NK-92 (cell line): ENCODE data around the gene IL17B.

Experiments
- DNase-seq: peaks from one replicate; lab custom pipeline; 2025; ENCODE audit not compliant: unreplicated experiment; lab: John Stamatoyannopoulos, UW

IL17B gene

DNA sequence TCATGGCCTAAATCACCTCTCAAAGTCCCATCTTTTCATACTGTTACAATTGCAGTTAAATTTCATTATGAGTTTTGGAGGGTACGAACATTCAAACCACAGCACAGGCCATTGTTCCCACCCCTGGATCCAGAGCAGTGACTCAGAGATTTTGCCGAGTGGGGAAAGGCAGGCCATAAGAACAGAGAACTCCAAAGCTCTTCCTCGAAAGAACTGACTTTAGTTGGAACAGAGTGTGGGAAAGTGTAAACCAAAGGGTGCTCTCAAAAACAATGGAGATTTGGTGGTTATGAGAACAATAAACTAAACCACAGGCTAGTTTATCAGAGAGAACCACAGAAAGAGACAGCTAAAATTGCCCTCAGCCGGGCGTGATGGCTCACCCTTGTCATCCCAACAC, 53.2 kb downstream of the IL17B start:
- DNase-seq = no peak

DNA sequence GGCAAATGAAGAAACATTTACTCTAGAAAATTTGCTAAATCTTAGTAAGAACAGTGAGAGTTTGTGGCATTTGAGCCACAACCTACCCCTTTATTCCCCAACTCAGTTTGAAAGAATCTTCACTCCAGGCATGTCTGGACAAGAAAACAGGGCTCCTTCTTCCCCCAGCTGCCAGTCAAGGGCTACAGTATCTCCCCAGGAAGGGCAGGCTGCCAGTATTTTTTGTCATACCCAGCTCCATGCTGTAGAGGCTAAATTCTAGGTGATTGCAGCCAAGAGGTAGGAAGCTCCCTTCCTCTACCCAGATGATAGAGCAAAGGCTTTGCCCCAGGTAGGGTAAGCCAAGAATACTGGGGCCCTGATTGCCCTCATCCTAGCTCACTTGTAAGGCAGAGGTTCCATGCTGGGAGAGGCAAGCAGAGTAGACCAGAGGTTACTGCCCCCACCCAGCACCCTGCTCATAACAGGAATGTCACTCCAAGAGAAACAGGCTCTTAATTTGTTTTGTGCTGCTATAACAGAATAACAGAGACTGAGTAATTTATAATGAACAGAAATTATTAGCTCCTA, 53.8 kb downstream of the IL17B start:
- DNase-seq = no peak

- no peak for DNase-seq
Measured at GRCh38 chr5:149324641-149325040, 54.5 kb downstream of the IL17B start.
